HCT116 (cell line): ENCODE measurements around the gene AKT3.

Experiments
- CBX3 ChIP-seq: IDR thresholded peaks from 2 replicates; pipeline ENCODE4 v1.6.1; 2012; ENCODE audit warnings: low read depth
- ELF1 ChIP-seq: IDR thresholded peaks from 2 replicates; pipeline ENCODE4 v1.6.1; 2012; ENCODE audit warnings: low read depth, borderline replicate concordance
- EZH2 ChIP-seq: fragments of 200-600 bp; sonication (generic); IDR thresholded peaks from 2 replicates; pipeline ENCODE4 v1.6.1; 2017; ENCODE audit warnings: antibody characterized with exemption, mixed run types
- FOSL1 ChIP-seq: IDR thresholded peaks from 2 replicates; pipeline ENCODE4 v1.6.1; 2012; ENCODE audit warnings: low read depth
- POLR2A ChIP-seq: IDR thresholded peaks from 2 replicates; pipeline ENCODE4 v1.7.0; 2011; ENCODE audit warnings: borderline replicate concordance; ENCODE audit not compliant: insufficient read depth, insufficient read length; ENCODE audit errors: extremely low read depth
- POLR2AphosphoS5 ChIP-seq: IDR thresholded peaks from 2 replicates; pipeline ENCODE4 v1.6.1; 2011; ENCODE audit warnings: mild to moderate bottlenecking, low read depth, low read length, moderate library complexity
- RAD21 ChIP-seq: IDR thresholded peaks from 2 replicates; pipeline ENCODE4 v1.6.1; 2012; ENCODE audit warnings: low read depth, mild to moderate bottlenecking
- SIN3A ChIP-seq: IDR thresholded peaks from 2 replicates; pipeline ENCODE4 v1.6.1; 2012; ENCODE audit warnings: low read depth
- YY1 ChIP-seq: IDR thresholded peaks from 2 replicates; pipeline ENCODE4 v1.6.1; 2011; ENCODE audit warnings: low read length, low read depth, moderate library complexity, mild to moderate bottlenecking; ENCODE audit not compliant: insufficient replicate concordance; ENCODE audit errors: extremely low read depth
- ZNF274 ChIP-seq: fragments of 200-500 bp; sonication (Bioruptor generic); IDR thresholded peaks from 2 replicates; pipeline ENCODE4 v1.6.1; 2014; ENCODE audit warnings: mild to moderate bottlenecking, low read depth, low read length, inconsistent platforms
- TF ChIP-seq, protein P1 (sequence below), 3 experiments: fragments of 200-600 bp in 1 of 3; sonication (generic) in 1 of 3; IDR thresholded peaks in 2 of 3; conservative IDR thresholded peaks in 1 of 3; 2 replicates each; pipeline ENCODE4 v1.5.1; 2012 to 2017; ENCODE audit warnings: low read depth in 2 of 3, low read length in 2 of 3, antibody characterized with exemption in 1 of 3, borderline replicate concordance in 1 of 3, control low read depth in 1 of 3, mild to moderate bottlenecking in 1 of 3, mixed read lengths in 1 of 3, mixed run types in 1 of 3, moderate library complexity in 1 of 3; ENCODE audit not compliant: insufficient read depth in 1 of 3
- TF ChIP-seq, protein P2 (sequence below): IDR thresholded peaks from 2 replicates; pipeline ENCODE4 v1.6.1; 2012
- TF ChIP-seq, protein P3 (sequence below): IDR thresholded peaks from 2 replicates; pipeline ENCODE4 v1.6.1; 2012; ENCODE audit warnings: low read depth
- TF ChIP-seq, protein P4 (sequence below): IDR thresholded peaks from 2 replicates; pipeline ENCODE4 v1.6.1; 2012

DNA sequence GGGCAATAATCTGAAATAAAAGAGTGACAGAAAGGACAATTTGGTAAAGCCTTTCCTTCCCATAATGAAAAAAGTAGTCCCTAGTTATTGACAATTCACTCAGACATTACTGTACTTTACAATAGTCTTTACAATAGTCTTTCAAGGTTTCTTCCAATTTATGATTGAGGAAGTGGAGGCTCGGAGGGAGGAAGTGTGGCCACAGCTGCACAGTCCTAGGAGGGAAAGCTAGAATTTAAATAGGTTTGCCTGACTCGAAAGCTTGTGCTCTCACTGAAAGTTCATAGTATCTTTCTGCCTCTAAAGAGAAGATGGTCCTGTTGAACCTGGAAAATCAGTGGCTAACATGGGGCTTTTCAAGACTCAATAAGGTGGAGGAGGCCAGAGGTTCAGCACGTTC, 391.0 kb downstream of the AKT3 start:
- TF ChIP-seq, protein P1, sequence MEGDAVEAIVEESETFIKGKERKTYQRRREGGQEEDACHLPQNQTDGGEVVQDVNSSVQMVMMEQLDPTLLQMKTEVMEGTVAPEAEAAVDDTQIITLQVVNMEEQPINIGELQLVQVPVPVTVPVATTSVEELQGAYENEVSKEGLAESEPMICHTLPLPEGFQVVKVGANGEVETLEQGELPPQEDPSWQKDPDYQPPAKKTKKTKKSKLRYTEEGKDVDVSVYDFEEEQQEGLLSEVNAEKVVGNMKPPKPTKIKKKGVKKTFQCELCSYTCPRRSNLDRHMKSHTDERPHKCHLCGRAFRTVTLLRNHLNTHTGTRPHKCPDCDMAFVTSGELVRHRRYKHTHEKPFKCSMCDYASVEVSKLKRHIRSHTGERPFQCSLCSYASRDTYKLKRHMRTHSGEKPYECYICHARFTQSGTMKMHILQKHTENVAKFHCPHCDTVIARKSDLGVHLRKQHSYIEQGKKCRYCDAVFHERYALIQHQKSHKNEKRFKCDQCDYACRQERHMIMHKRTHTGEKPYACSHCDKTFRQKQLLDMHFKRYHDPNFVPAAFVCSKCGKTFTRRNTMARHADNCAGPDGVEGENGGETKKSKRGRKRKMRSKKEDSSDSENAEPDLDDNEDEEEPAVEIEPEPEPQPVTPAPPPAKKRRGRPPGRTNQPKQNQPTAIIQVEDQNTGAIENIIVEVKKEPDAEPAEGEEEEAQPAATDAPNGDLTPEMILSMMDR (IDR thresholded peaks at IDR 0.05 in 2 of 3, conservative IDR thresholded peaks at IDR 0.05 in 1 of 3; ENCODE audit: borderline replicate concordance in 1 of 3, insufficient read depth in 1 of 3, low read depth in 2 of 3, low read length in 2 of 3): no peak
- TF ChIP-seq RAD21: no peak
- no peak for TF ChIP-seq POLR2A
- no peak for TF ChIP-seq POLR2AphosphoS5
- no peak for TF ChIP-seq EZH2
- TF ChIP-seq SIN3A: no peak
- TF ChIP-seq, protein P2, sequence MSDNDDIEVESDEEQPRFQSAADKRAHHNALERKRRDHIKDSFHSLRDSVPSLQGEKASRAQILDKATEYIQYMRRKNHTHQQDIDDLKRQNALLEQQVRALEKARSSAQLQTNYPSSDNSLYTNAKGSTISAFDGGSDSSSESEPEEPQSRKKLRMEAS: no peak
- TF ChIP-seq, protein P3, sequence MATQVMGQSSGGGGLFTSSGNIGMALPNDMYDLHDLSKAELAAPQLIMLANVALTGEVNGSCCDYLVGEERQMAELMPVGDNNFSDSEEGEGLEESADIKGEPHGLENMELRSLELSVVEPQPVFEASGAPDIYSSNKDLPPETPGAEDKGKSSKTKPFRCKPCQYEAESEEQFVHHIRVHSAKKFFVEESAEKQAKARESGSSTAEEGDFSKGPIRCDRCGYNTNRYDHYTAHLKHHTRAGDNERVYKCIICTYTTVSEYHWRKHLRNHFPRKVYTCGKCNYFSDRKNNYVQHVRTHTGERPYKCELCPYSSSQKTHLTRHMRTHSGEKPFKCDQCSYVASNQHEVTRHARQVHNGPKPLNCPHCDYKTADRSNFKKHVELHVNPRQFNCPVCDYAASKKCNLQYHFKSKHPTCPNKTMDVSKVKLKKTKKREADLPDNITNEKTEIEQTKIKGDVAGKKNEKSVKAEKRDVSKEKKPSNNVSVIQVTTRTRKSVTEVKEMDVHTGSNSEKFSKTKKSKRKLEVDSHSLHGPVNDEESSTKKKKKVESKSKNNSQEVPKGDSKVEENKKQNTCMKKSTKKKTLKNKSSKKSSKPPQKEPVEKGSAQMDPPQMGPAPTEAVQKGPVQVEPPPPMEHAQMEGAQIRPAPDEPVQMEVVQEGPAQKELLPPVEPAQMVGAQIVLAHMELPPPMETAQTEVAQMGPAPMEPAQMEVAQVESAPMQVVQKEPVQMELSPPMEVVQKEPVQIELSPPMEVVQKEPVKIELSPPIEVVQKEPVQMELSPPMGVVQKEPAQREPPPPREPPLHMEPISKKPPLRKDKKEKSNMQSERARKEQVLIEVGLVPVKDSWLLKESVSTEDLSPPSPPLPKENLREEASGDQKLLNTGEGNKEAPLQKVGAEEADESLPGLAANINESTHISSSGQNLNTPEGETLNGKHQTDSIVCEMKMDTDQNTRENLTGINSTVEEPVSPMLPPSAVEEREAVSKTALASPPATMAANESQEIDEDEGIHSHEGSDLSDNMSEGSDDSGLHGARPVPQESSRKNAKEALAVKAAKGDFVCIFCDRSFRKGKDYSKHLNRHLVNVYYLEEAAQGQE: no peak
- no peak for TF ChIP-seq FOSL1
- TF ChIP-seq CBX3: no peak
- TF ChIP-seq, protein P4, sequence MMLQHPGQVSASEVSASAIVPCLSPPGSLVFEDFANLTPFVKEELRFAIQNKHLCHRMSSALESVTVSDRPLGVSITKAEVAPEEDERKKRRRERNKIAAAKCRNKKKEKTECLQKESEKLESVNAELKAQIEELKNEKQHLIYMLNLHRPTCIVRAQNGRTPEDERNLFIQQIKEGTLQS: no peak
- TF ChIP-seq YY1: no peak
- no peak for TF ChIP-seq ZNF274
- no peak for TF ChIP-seq ELF1
